ENCODE results near the gene PSME3IP1.

PSME3IP1 gene

DNA sequence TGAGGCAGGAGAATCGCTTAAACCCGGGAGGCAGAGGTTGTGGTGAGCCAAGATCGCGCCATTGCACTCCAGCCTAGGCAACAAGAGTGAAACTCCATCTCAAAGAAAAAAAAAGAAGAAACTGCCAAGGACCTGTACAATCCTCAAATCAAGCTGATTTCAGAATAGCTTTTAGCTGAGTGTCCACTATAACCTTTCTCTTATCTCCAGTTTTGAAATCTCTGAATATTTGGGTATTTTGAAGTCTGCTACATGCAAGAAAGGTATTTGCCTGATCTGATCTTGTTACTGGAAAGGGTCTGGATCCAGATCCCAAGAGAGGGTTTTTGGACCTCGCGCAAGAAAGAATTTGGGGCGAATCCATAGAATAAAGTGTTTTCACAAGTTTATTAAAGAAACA is 40.1 kb upstream of the PSME3IP1 start:
- TF ChIP-seq RAD21 (IDR thresholded peaks at IDR 0.05; ENCODE audit: low read depth) (no peak), CREB1 (IDR thresholded peaks at IDR 0.05; ENCODE audit: low read depth) (no peak), FOXM1 (IDR thresholded peaks at IDR 0.05; ENCODE audit: borderline replicate concordance, low read depth) (no peak), EGR1 (IDR thresholded peaks at IDR 0.05) (no peak), ZBTB7A (IDR thresholded peaks at IDR 0.05; ENCODE audit: low read depth) (no peak), TEAD4 (IDR thresholded peaks at IDR 0.05) (no peak), TCF12 (IDR thresholded peaks at IDR 0.05; ENCODE audit: low read depth) (no peak), EP300 (IDR thresholded peaks at IDR 0.05; ENCODE audit: borderline replicate concordance) (no peak), CEBPB (IDR thresholded peaks at IDR 0.05) (no peak), TAF1 (IDR thresholded peaks at IDR 0.05; ENCODE audit: low read depth) (no peak), YY1 (IDR thresholded peaks at IDR 0.05; ENCODE audit: low read depth) (no peak), NFIC (IDR thresholded peaks at IDR 0.05) (no peak)
- TF ChIP-seq, protein P1, sequence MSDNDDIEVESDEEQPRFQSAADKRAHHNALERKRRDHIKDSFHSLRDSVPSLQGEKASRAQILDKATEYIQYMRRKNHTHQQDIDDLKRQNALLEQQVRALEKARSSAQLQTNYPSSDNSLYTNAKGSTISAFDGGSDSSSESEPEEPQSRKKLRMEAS (IDR thresholded peaks at IDR 0.05) = no peak
- TF ChIP-seq, protein P2, sequence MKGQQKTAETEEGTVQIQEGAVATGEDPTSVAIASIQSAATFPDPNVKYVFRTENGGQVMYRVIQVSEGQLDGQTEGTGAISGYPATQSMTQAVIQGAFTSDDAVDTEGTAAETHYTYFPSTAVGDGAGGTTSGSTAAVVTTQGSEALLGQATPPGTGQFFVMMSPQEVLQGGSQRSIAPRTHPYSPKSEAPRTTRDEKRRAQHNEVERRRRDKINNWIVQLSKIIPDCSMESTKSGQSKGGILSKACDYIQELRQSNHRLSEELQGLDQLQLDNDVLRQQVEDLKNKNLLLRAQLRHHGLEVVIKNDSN (IDR thresholded peaks at IDR 0.05) = no peak
- TF ChIP-seq, protein P3, sequence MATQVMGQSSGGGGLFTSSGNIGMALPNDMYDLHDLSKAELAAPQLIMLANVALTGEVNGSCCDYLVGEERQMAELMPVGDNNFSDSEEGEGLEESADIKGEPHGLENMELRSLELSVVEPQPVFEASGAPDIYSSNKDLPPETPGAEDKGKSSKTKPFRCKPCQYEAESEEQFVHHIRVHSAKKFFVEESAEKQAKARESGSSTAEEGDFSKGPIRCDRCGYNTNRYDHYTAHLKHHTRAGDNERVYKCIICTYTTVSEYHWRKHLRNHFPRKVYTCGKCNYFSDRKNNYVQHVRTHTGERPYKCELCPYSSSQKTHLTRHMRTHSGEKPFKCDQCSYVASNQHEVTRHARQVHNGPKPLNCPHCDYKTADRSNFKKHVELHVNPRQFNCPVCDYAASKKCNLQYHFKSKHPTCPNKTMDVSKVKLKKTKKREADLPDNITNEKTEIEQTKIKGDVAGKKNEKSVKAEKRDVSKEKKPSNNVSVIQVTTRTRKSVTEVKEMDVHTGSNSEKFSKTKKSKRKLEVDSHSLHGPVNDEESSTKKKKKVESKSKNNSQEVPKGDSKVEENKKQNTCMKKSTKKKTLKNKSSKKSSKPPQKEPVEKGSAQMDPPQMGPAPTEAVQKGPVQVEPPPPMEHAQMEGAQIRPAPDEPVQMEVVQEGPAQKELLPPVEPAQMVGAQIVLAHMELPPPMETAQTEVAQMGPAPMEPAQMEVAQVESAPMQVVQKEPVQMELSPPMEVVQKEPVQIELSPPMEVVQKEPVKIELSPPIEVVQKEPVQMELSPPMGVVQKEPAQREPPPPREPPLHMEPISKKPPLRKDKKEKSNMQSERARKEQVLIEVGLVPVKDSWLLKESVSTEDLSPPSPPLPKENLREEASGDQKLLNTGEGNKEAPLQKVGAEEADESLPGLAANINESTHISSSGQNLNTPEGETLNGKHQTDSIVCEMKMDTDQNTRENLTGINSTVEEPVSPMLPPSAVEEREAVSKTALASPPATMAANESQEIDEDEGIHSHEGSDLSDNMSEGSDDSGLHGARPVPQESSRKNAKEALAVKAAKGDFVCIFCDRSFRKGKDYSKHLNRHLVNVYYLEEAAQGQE (IDR thresholded peaks at IDR 0.05; ENCODE audit: low read depth) = no peak

DNA sequence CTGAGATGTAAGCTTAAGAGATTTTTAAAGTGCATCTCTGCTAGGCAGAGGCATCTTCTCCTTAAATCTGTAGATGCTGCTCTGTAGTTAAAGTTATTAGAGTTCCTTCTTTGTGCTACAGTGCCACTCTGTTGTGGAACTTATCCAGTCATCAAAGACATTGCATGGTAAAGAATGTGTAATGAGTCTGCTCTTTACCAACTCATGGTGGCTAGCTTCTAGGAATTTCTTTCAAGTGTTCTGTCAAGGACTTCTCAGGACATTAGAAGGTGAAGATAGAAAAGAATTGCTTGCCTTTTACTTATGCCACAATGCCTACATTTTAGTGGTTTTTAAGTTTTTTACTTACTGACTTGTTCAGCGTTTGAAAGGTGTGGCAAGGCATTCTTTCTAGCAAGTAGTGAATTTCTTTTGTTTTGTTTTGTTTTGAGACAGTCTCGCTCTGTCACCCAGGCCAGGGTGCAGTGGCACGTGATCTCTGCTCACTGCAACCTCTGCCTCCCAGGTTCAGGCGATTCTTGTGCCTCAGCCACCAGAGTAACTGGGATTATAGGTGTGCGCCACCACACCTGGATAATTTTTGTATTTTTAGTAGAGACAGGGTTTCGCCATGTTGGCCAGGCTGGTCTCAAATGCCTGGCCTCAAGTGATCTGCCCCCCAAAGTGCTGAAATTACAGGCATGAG is 39.0 kb upstream of the PSME3IP1 start:
- TF ChIP-seq, protein P2 (IDR thresholded peaks at IDR 0.05) = no peak
- TF ChIP-seq ZBTB7A (IDR thresholded peaks at IDR 0.05; ENCODE audit: low read depth) = no peak
- no peak for TF ChIP-seq CREB1 (IDR thresholded peaks at IDR 0.05; ENCODE audit: low read depth)
- TF ChIP-seq EGR1 (IDR thresholded peaks at IDR 0.05) = no peak
- no peak for TF ChIP-seq TEAD4 (IDR thresholded peaks at IDR 0.05)
- TF ChIP-seq NFIC (IDR thresholded peaks at IDR 0.05) = no peak
- TF ChIP-seq RAD21 (IDR thresholded peaks at IDR 0.05; ENCODE audit: low read depth) = no peak

DNA sequence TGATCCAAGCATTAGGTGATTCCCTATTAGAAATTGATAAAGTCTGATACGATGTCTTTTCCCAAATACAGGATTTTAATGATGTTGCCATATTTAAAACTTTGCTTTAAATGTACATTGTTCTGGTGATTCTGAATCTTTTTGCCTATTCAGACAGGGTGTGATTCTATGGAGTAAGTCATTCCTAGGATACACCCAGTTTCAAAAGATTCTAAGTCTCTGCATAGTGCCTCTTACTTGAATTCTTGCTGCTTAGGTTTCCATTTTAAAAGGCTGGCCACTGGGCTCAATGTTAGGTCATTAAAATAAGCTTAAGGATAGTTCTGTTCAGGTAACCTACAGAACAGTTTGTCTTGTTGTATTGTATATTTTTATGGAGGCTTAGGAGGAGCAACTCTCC is 37.2 kb upstream of the PSME3IP1 start:
- TF ChIP-seq NFIC (IDR thresholded peaks at IDR 0.05) (no peak), TEAD4 (IDR thresholded peaks at IDR 0.05) (no peak), CREB1 (IDR thresholded peaks at IDR 0.05; ENCODE audit: low read depth) (no peak), ZBTB7A (IDR thresholded peaks at IDR 0.05; ENCODE audit: low read depth) (no peak), EP300 (IDR thresholded peaks at IDR 0.05; ENCODE audit: borderline replicate concordance) (no peak), FOXM1 (IDR thresholded peaks at IDR 0.05; ENCODE audit: borderline replicate concordance, low read depth) (no peak), CEBPB (IDR thresholded peaks at IDR 0.05) (no peak), YY1 (IDR thresholded peaks at IDR 0.05; ENCODE audit: low read depth) (no peak)

DNA sequence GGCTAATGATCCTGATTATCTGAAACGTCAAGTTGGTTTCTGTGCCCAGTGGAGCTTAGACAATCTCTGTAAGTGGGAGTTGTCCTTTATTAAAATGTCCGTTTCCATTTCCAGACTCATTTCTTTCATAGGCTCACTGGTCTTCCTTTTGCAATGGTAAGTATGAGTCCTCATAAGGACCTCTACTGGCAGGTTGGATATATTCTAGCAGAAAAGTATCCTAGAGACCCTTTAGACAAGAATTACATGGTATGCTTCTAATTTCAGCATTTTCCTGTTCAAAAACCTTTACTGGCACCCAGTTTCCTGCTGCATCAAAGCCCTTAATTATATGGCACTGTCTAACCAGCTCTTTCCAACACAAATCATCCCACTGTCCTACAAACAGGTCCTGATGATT is 31.1 kb upstream of the PSME3IP1 start:
- TF ChIP-seq EP300 (IDR thresholded peaks at IDR 0.05; ENCODE audit: borderline replicate concordance) = no peak
- TF ChIP-seq FOXM1 (IDR thresholded peaks at IDR 0.05; ENCODE audit: borderline replicate concordance, low read depth) = no peak
- TF ChIP-seq CREB1 (IDR thresholded peaks at IDR 0.05; ENCODE audit: low read depth) = no peak
- no peak for TF ChIP-seq ZBTB7A (IDR thresholded peaks at IDR 0.05; ENCODE audit: low read depth)
- TF ChIP-seq, protein P2 (IDR thresholded peaks at IDR 0.05) = no peak
- TF ChIP-seq TEAD4 (IDR thresholded peaks at IDR 0.05) = no peak
- no peak for TF ChIP-seq TAF1 (IDR thresholded peaks at IDR 0.05; ENCODE audit: low read depth)
- no peak for TF ChIP-seq CEBPB (IDR thresholded peaks at IDR 0.05)
- TF ChIP-seq, protein P3 (IDR thresholded peaks at IDR 0.05; ENCODE audit: low read depth) = no peak
- TF ChIP-seq EGR1 (IDR thresholded peaks at IDR 0.05) = no peak

DNA sequence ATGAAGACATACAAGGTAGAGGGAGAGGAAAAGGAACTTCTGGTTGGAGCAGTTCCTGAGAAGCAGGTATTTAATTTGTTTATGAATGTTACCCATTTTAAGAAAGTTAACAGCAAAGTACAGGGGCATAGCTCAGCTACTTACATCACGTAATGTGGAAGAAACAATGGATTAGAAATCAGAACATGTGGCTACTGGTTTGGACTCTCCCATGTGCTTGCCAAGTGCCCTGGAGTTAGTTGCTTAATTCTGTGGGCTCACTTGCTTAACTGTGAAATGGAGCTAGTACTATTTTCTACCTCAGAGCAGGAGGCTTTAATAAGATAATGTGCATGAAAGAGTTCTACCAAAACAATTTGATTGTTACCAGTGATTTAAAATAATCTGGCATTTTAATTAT is 27.6 kb upstream of the PSME3IP1 start:
- TF ChIP-seq EP300 (IDR thresholded peaks at IDR 0.05; ENCODE audit: borderline replicate concordance) (no peak), EGR1 (IDR thresholded peaks at IDR 0.05) (no peak), RAD21 (IDR thresholded peaks at IDR 0.05; ENCODE audit: low read depth) (no peak), CEBPB (IDR thresholded peaks at IDR 0.05) (no peak), CREB1 (IDR thresholded peaks at IDR 0.05; ENCODE audit: low read depth) (no peak), YY1 (IDR thresholded peaks at IDR 0.05; ENCODE audit: low read depth) (no peak)
- TF ChIP-seq, protein P3 (IDR thresholded peaks at IDR 0.05; ENCODE audit: low read depth) = no peak

Measured in Ishikawa (cell line).